CD4-positive, alpha-beta memory T cell (primary cell): ENCODE data around the gene MINDY2. TPM values are rescaled to one million over a fixed set of nuclear protein-coding genes. Genes with fewer than 3 reads are reported as not detected.

ENCODE experiments used
- CTCF ChIA-PET: fragments of 350-600 bp; sonication (Branson Sonifier 250); formaldehyde crosslinking; loops from one replicate; lab custom pipeline; 2021; ENCODE audit warnings: inconsistent platforms; ENCODE audit not compliant: partially characterized antibody; lab: Charles Lee
- POLR2A ChIA-PET: fragments of 350-600 bp; sonication (Branson Sonifier 250); formaldehyde crosslinking; loops from one replicate; lab custom pipeline; 2021; ENCODE audit not compliant: partially characterized antibody; lab: Charles Lee
- DNase-seq, 5 donors: peaks; one replicate each; pipeline versions ENCODE4 v3.0.0 to v3.0.0-alpha.2; 2020 to 2022; ENCODE audit warnings: mixed read lengths in 1 of 5
- H3K27ac ChIP-seq: one replicate; pipeline ENCODE4 v1.7.0; 2013; ENCODE audit warnings: low read depth, low read length
- H3K27me3 ChIP-seq: 2 replicates; pipeline ENCODE4 v1.7.0; 2013; ENCODE audit warnings: mild to moderate bottlenecking, low read length, moderate library complexity; ENCODE audit not compliant: insufficient read depth
- H3K36me3 ChIP-seq: 2 replicates; pipeline ENCODE4 v1.7.0; 2013; ENCODE audit warnings: mild to moderate bottlenecking, low read length, moderate library complexity; ENCODE audit not compliant: insufficient read depth
- H3K4me1 ChIP-seq: 2 replicates; pipeline ENCODE4 v1.7.0; 2013; ENCODE audit warnings: mild to moderate bottlenecking, low read length, moderate library complexity; ENCODE audit not compliant: insufficient read depth
- H3K4me3 ChIP-seq, 2 donors: one replicate each; pipeline ENCODE4 v1.7.0; 2013; ENCODE audit warnings: low read length in 2 of 2, mild to moderate bottlenecking in 1 of 2
- H3K9me3 ChIP-seq, 2 donors: one replicate each; pipeline ENCODE4 v1.7.0; 2013; ENCODE audit warnings: low read length in 2 of 2, control low read depth in 1 of 2; ENCODE audit not compliant: control insufficient read depth in 1 of 2
- H3K27ac Mint-ChIP-seq, 7 donors: one replicate each; pipeline ENCODE4 v1.8.0; 2020 to 2021; ENCODE audit warnings: mixed read lengths in 7 of 7, mild to moderate bottlenecking in 6 of 7, inconsistent platforms in 3 of 7, moderate library complexity in 3 of 7
- H3K27me3 Mint-ChIP-seq, 2 donors: one replicate each; pipeline ENCODE4 v1.8.0; 2020 to 2021; ENCODE audit warnings: mixed read lengths in 2 of 2
- H3K36me3 Mint-ChIP-seq, 2 donors: one replicate each; pipeline ENCODE4 v1.8.0; 2020 to 2021; ENCODE audit warnings: mixed read lengths in 2 of 2, inconsistent platforms in 1 of 2, mild to moderate bottlenecking in 1 of 2
- H3K4me1 Mint-ChIP-seq, 4 donors: one replicate each; pipeline ENCODE4 v1.8.0; 2020 to 2021; ENCODE audit warnings: mixed read lengths in 4 of 4, mild to moderate bottlenecking in 1 of 4
- H3K4me3 Mint-ChIP-seq, 8 donors: one replicate each; pipeline ENCODE4 v1.8.0; 2020 to 2021; ENCODE audit warnings: mixed read lengths in 8 of 8, mild to moderate bottlenecking in 7 of 8, moderate library complexity in 6 of 8, inconsistent platforms in 3 of 8
- H3K9me3 Mint-ChIP-seq, 8 donors: one replicate each; pipeline ENCODE4 v1.8.0; 2020 to 2021; ENCODE audit warnings: mixed read lengths in 8 of 8, mild to moderate bottlenecking in 5 of 8, inconsistent platforms in 3 of 8, moderate library complexity in 1 of 8
- intact Hi-C: fragments of 100-400 bp; cut with micrococcal nuclease; formaldehyde crosslinking; loops from one replicate; pipeline ENCODE4 v1.15.1; 2023
- polyA plus RNA-seq, 2 donors: library from polyadenylated mRNA; unstranded; fragments of 300-500 nt; fragmentation: Illumina TruSeq; gene quantifications; one replicate each; pipeline ENCODE4 v1.2.3, GENCODE V29; 2021
- total RNA-seq, 2 experiments: library from RNA; stranded (reverse); gene quantifications; one replicate each; pipeline ENCODE4 v1.2.3, GENCODE V29; 2021

The MINDY2 gene
- total and polyA plus RNA-seq, 4 experiments from 2014 or later: 15.4 to 20.5 (median 16.7) TPM

DNA sequence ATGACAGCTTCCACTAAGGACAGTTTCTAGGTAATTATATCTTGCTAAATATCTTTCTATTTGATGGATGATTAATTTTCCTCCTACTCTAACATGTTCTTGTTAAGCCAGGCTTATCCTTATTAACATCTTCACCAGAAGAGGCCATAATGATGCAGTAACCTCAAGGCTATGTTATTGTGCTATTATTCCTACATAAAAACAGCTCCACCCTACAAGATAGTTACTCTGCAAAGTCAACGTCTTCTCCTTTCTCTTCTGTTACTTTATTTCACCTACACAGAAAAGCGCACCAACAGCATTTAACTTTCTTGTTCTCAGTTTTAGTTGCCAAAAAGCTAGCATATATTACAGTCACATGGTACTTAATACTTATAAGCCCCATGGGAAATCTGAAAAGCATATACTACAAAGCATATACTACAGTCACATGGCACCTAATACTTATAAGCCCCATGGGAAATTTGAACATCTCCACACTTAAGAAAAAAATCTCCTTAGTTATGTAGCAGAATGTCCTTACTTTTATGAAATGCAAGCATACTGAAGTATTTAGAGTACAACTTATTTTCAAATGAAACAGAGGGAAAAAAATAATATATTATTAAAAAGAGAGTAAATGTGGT, 35.0 kb upstream of the MINDY2 start:
- no peaks in the 10 kb centered on the region for H3K9me3 Mint-ChIP-seq
- peak overlapping the region in 2 of 7 donors; percentile 69 to 72 for H3K27ac Mint-ChIP-seq
- Histone ChIP-seq H3K9me3 (no peaks in the 10 kb centered on the region), H3K27ac (no peak overlapping the region), H3K36me3 (no peaks in the 10 kb centered on the region), H3K4me3 (no peak overlapping the region), H3K27me3 (no peaks in the 10 kb centered on the region), H3K4me1 (peaks cover 77% of the 10 kb centered on the region)
- peak overlapping the region in 1 of 8 donors; percentile 12 for H3K4me3 Mint-ChIP-seq
- ChIA-PET CTCF (no interaction called here), POLR2A (interaction anchor here (0.9 to 1.6 kb wide), 3 partner anchors 11 to 34 kb away, joined by 3 to 4 read pairs (median 3); partner anchors contain the start of gene ADAM10)
- peaks cover 45 to 77% (median 59%) of the 10 kb centered on the region in 4 donors for H3K4me1 Mint-ChIP-seq
- H3K27me3 Mint-ChIP-seq: no peaks in the 10 kb centered on the region
- no peak for DNase-seq
- intact Hi-C loops: no loop called here
- H3K36me3 Mint-ChIP-seq: peaks cover 1 to 5% of the 10 kb centered on the region in 2 donors

DNA sequence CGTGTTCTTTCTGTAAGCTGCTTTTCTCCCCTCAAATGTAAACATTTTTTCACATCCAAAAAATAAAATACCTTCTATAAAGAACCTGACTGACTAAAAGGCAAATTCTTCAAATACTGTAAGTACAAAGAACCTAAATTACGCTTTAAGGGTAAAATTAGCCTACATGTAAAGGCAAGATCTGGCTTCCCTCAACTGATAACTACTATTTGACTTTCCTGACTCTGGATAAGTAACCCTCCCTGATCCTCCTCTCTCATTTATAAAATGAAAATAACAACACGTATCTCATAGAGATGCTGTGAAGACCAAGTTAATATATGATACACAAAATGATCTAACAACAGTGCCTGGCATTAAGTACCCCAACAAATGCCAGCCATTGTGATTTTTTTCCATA, 33.8 kb upstream of the MINDY2 start:
- Histone ChIP-seq H3K27ac (no peak overlapping the region), H3K27me3 (no peaks in the 10 kb centered on the region), H3K4me3 (no peak overlapping the region), H3K36me3 (no peaks in the 10 kb centered on the region), H3K4me1 (peaks cover 77% of the 10 kb centered on the region), H3K9me3 (no peaks in the 10 kb centered on the region)
- Mint-ChIP-seq H3K4me3 (peak overlapping the region in 2 of 8 donors; percentile 22 to 37), H3K4me1 (peaks cover 49 to 80% (median 62%) of the 10 kb centered on the region in 4 donors), H3K27ac (no peak overlapping the region), H3K9me3 (no peaks in the 10 kb centered on the region), H3K27me3 (no peaks in the 10 kb centered on the region), H3K36me3 (no peaks in the 10 kb centered on the region)
- CTCF ChIA-PET: interaction anchor here (0.7 kb wide), 1 partner anchor 11 kb away, joined by 3 read pairs; no protein-coding TSS in a partner anchor
- POLR2A ChIA-PET: interaction anchor here (1.0 to 1.7 kb wide), 2 partner anchors 12 to 13 kb away, joined by 3 to 5 read pairs; partner anchors contain the start of gene ADAM10
- intact Hi-C loops: no loop called here
- no peak for DNase-seq

DNA sequence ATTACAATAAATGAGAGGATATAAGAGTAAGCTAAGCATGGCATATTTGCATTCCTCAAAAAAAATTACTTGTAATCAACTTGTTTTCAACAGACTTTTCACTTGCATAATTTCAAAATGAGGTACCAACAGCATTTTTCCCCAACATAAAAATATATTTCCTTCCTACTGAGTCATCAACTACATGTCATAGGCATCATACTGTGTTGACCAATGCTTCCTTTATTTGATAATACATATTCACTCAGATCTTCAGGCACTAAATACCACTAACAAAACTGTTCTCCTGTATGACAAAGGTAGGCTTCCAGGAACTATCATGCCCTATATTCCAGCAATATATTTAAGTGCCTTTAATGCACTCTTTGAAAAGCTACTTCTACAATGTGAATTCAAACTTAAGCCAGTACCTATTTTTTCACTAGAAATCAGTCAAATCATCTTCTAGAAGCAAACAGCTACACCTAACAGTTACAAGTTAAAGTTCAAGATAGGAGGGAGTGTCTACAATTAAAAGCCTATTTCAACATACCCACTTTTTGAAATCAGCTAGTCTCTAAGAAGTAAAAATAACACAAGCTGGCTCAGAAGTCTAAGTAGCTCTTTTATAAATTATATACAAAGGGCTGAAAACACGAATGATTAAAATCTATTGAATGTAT, 32.9 kb upstream of the MINDY2 start:
- Histone ChIP-seq H3K4me1 (peaks cover 80% of the 10 kb centered on the region), H3K27ac (no peak overlapping the region), H3K9me3 (no peaks in the 10 kb centered on the region), H3K27me3 (no peaks in the 10 kb centered on the region), H3K36me3 (no peaks in the 10 kb centered on the region), H3K4me3 (no peak overlapping the region)
- Mint-ChIP-seq H3K9me3 (no peaks in the 10 kb centered on the region), H3K36me3 (no peaks in the 10 kb centered on the region), H3K27me3 (no peaks in the 10 kb centered on the region), H3K4me1 (peaks cover 48 to 80% (median 63%) of the 10 kb centered on the region in 4 donors), H3K4me3 (peak overlapping the region in 4 of 8 donors; percentile 31 to 59 (median 44)), H3K27ac (peak overlapping the region in 3 of 7 donors; percentile 37 to 54 (median 38))
- POLR2A ChIA-PET: interaction anchor here (1.2 to 1.7 kb wide), 2 partner anchors 12 to 33 kb away, joined by 3 to 5 read pairs; partner anchors contain the start of gene MINDY2
- no peak for DNase-seq
- intact Hi-C loops: no loop called here
- CTCF ChIA-PET: interaction anchor here (1.1 to 1.4 kb wide), 2 partner anchors 19 to 33 kb away, joined by 3 to 4 read pairs; partner anchors contain the start of gene MINDY2

DNA sequence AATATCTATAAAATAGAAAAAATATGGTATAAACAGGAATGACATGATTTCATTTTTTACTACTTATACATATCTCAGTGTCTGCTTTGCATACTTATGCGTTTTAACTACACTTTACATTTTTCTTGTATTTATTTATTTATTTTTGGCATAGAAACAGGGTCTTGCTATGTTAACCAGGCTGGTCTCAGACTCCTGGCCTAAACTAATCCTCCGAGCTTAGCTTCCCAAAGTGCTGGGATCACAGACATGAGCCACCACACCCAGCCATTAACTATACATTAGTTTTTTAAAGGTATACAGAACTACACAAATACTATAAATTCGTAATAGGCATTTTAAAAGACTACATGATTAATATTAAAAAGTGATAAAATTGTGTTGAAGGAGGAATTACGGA, 30.7 kb upstream of the MINDY2 start:
- POLR2A ChIA-PET: interaction anchor here (1.9 kb wide), 1 partner anchor 9 kb away, joined by 6 read pairs; the partner anchor contains the start of gene ADAM10
- no peaks in the 10 kb centered on the region for H3K27me3 Mint-ChIP-seq
- H3K27ac ChIP-seq: no peak overlapping the region

DNA sequence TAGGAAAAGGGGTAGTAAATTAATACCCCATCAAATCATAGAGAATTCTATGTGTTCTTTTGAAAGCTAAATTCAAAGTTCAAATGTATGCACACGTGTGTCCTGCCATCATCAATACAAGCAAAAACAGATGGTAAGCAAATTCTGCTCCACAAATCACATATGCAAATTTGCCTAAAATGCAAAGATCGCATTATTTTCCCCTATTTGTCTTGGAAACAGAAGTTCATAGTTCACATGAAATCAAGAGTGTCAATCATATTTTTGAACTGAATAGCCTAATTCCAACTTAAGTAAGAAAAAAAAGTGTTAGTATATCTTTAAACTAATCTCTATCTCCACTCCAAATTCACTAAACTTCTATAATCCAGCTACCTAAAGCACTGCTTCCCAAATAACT, 30.1 kb upstream of the MINDY2 start:
- no peak for DNase-seq
- H3K4me1 ChIP-seq: peaks cover 71% of the 10 kb centered on the region
- intact Hi-C loops: no loop called here

More for the DNA sequence above, 30.7 kb upstream of the MINDY2 start:
- CTCF ChIA-PET: interaction anchor here (1.3 kb wide), 1 partner anchor 30 kb away, joined by 3 read pairs; no protein-coding TSS in a partner anchor
- peaks cover 71% of the 10 kb centered on the region for H3K4me1 ChIP-seq
- Mint-ChIP-seq H3K4me1 (peaks cover 49 to 85% (median 68%) of the 10 kb centered on the region in 4 donors), H3K36me3 (no peaks in the 10 kb centered on the region), H3K27ac (no peak overlapping the region), H3K4me3 (no peak overlapping the region), H3K9me3 (no peaks in the 10 kb centered on the region)
- H3K27me3 ChIP-seq: no peaks in the 10 kb centered on the region
- DNase-seq: no peak
- no peaks in the 10 kb centered on the region for H3K36me3 ChIP-seq
- no peak overlapping the region for H3K4me3 ChIP-seq
- no peaks in the 10 kb centered on the region for H3K9me3 ChIP-seq
- intact Hi-C loops: no loop called here

DNA sequence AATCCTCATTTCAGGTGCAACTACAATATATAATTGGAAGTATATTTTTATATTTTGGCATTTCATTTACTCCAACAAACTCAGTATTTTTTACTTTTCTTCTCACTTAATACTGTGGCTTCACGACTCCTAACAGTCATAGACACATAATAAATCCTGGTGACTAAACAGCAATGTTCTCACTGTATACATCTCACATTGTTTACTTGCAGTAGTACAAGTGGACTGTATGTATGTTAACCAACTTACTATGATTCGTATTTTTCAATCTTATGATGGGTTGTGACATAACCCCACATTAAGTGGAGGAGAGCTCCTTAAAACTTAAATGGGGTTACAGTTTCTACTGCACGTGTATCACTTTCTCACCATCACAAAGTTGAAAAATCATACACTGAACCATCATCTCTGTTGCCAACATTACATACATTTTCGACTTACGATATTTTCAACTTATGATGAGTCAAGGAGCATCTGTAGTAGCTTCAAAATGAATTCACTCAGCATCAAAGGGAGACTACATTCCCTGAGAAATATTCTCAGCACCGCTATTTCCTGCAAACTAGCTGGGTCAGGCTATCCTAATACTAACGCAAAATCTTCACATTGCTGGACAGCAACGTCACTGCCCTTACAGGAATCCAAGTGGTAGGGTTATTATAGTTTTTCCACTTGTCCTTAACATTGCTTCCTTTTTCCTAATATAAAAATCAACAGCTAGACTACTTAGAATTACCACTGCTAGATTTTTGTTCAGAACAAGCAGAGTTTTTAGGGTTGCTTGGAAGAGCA, 28.9 kb upstream of the MINDY2 start:
- CTCF ChIA-PET: interaction anchor here (1.0 kb wide), 1 partner anchor 28 kb away, joined by 3 read pairs; the partner anchor contains the start of gene MINDY2
- intact Hi-C loops: no loop called here
- H3K4me1 Mint-ChIP-seq: peaks cover 48 to 83% (median 66%) of the 10 kb centered on the region in 4 donors
- Histone ChIP-seq H3K9me3 (no peaks in the 10 kb centered on the region), H3K27me3 (no peaks in the 10 kb centered on the region), H3K27ac (no peak overlapping the region), H3K4me1 (peaks cover 74% of the 10 kb centered on the region), H3K36me3 (no peaks in the 10 kb centered on the region), H3K4me3 (no peak overlapping the region)
- H3K27me3 Mint-ChIP-seq: no peaks in the 10 kb centered on the region
- no peak for DNase-seq
- no peaks in the 10 kb centered on the region for H3K9me3 Mint-ChIP-seq
- no peaks in the 10 kb centered on the region for H3K36me3 Mint-ChIP-seq
- H3K4me3 Mint-ChIP-seq: peak overlapping the region in 4 of 8 donors; percentile 3 to 57 (median 30)
- no peak overlapping the region for H3K27ac Mint-ChIP-seq
- POLR2A ChIA-PET: interaction anchor here (1.2 to 1.9 kb wide), 2 partner anchors 8 to 29 kb away, joined by 3 to 6 read pairs; partner anchors contain the start of genes ADAM10 and MINDY2

More for the DNA sequence above, 30.1 kb upstream of the MINDY2 start:
- no peaks in the 10 kb centered on the region for H3K36me3 ChIP-seq
- ChIA-PET POLR2A (interaction anchor here (1.9 kb wide), 1 partner anchor 9 kb away, joined by 6 read pairs; the partner anchor contains the start of gene ADAM10), CTCF (interaction anchor here (1.3 kb wide), 1 partner anchor 29 kb away, joined by 3 read pairs; no protein-coding TSS in a partner anchor)
- no peak overlapping the region for H3K4me3 ChIP-seq
- H3K27me3 Mint-ChIP-seq: no peaks in the 10 kb centered on the region
- no peaks in the 10 kb centered on the region for H3K27me3 ChIP-seq
- H3K9me3 ChIP-seq: no peaks in the 10 kb centered on the region
- no peaks in the 10 kb centered on the region for H3K36me3 Mint-ChIP-seq
- H3K9me3 Mint-ChIP-seq: no peaks in the 10 kb centered on the region
- no peak overlapping the region for H3K27ac ChIP-seq
- H3K4me1 Mint-ChIP-seq: peaks cover 51 to 88% (median 71%) of the 10 kb centered on the region in 4 donors
- H3K27ac Mint-ChIP-seq: no peak overlapping the region
- H3K4me3 Mint-ChIP-seq: peak overlapping the region in 1 of 8 donors; percentile 51
